GM18498 (cell line): ENCODE results near the gene MBD5.

Source experiments
- ATAC-seq: cut with Tn5 transposase; IDR thresholded peaks from one replicate; pipeline ENCODE4 v1.9.1; 2021; ENCODE audit warnings: mild to moderate bottlenecking, moderate library complexity; ENCODE audit not compliant: unreplicated experiment

Gene MBD5

GRCh38 chr2:148108385-148108784 lies 87.5 kb downstream of the MBD5 start:
- no peak for ATAC-seq

GRCh38 chr2:148110184-148110583 lies 89.3 kb downstream of the MBD5 start:
- no peak for ATAC-seq

DNA sequence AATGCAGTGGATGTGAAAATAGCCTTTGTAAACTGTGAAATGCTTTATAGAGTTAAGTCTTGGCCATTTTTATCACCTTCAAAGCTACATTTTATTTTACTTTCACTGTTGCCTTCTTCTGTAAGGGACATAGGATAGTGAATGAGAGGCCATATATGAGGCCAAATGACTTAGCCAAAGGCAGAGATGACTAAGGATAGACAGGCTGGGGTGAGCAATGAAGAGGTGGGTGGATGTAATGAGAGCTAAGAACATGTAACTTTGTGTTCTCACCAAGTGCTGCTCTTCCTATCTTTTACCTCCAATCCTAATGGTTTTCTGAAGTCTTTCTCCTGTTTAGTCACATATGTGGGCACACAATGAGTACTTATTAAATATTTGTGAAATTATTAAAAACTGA lies 101.9 kb downstream of the MBD5 start:
- ATAC-seq, result no peak

DNA sequence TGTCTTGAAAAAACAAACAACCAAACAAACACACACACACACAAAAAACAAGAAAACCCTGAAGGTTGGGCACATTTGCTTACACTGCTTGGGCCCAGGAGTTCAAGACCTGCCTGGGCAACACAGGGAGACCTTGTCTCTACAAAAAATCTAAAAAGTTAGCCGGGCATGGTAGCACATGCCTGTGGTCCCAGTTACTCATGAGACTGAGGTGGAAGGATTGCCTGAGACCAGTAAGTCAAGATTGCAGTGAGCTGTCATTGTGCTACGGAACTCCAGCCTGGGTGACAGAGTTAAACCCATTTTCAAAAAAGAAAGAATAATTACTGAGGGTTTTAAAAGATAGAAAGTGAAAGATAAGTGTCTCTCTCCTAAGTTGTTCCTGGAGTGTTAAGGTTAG lies 103.4 kb downstream of the MBD5 start:
- ATAC-seq, result no peak

GRCh38 chr2:148130581-148130980 lies 109.7 kb downstream of the MBD5 start:
- ATAC-seq, result no peak

DNA sequence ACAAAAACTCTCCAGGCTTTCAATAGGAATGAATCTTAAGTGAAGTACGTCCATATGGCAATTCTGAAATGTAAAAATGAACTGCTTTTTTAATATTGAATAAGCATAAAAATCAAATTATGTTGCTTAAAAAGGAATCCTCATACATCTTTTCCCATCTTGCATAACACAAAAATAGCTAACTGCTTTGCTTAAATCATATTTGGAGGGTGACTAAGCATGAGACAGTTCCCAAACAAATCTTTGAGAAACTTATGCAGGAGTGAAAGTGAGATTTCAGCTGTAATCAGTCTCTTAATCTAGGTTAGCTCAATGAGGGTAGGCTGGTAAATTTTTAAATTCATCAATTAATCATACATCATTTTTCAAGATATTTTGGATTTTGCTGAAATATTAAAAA lies 111.5 kb downstream of the MBD5 start:
- ATAC-seq, result no peak

GRCh38 chr2:148135705-148136104 lies 114.8 kb downstream of the MBD5 start:
- ATAC-seq, result no peak

- ATAC-seq, result no peak
These were observed 115.5 kb downstream of the MBD5 start for GRCh38 chr2:148136441-148136840.

DNA sequence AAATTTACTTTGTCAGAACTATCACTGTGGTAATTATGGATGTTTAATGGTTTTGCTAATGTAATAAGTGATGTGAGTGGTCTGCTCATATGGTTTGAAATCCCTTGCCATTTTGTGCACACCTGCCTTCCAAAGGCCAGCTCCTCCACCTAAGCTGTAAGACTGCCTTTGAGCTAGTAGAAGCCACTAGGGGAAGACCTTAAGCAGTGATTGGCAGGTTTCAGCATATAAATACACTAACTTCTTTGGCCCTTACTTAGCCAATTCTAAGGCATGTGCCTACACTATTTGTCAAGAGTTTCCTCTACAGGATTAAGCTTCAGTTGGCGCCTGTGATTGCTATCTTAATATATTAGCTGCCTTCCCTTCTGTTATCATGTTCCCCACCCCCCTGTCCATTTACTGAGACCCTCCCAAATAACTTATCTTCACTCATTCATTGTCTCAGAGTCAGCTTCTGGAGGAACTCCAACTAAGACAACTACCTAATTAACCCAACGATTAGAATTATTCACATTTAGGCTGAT lies 141.1 kb downstream of the MBD5 start:
- ATAC-seq, result no peak

- ATAC-seq, result no peak
These were observed 142.0 kb downstream of the MBD5 start for GRCh38 chr2:148162871-148163270.

DNA sequence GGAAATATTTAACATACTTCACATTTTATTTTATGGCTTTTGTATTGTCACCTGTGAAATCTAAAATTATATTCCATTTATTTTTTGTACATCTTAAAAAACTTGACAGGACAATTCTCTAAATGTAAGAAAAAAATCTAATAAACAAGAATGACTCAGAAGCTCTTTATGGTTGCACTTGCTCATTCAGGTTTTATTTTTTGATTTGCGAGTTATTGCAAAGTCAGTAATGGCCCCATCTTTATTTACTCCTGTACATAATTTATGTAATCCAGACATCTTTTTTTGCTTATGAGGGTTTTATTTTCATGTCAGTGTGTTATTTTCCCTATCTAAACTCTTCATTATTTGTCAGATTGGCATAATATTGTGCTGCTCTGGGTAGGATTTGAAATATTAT lies 145.1 kb downstream of the MBD5 start:
- no peak for ATAC-seq

DNA sequence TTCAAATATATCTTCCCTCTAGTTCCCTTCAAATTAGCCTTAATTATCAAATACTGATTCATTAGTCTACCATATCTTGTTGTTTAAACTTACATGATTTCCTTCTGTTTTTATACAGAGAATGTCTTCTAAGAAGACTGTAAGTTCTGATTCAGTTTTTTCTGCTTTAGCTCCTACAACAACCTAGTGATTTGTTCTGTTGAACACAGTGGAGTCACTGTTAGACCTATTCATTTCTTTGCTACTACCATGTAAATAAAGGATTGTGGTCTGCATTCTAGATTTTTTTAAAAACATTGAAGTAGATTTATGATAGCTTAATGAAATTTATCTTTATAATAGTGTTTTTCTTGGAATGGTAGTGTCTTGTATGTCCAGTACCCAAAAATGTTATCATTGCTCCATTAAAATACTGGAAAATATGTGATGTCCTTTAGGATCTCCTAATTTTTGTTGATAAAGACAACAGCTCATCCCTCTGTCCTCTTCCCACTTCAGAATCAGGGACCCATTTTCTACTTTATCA lies 146.4 kb downstream of the MBD5 start:
- ATAC-seq, result no peak

- no peak for ATAC-seq
These were observed 147.0 kb downstream of the MBD5 start for GRCh38 chr2:148167855-148168254.

DNA sequence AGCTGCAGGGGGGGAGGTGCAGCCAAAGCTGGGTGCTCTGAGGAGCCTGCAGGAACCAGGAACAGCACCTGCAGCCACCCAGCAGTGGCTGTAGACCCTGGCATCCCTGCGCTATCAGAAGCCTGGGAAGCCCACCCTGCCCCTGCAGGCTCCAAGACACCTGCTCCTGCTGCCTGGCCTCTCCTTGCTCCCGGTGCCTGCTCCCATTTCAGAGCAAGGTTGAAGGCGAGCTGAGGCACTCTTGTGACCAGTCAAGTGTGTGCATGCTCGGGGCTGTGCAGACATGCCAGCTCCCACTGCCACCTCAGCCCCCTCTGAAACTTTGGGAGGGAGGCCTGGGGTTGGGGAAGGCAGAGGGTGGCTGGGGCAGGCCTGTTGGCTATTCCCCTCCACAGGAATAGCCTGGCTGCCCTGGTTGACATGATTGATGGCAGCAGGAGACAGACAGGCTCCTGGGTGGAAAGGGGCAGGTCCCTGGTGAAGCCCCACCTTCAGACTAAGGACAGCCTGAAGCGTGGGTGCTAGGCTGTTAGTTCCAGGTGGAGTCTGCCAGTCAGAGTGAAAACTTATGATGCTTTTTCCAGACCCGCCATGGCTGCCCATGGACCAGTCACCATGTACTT lies 151.4 kb downstream of the MBD5 start:
- ATAC-seq, result no peak

DNA sequence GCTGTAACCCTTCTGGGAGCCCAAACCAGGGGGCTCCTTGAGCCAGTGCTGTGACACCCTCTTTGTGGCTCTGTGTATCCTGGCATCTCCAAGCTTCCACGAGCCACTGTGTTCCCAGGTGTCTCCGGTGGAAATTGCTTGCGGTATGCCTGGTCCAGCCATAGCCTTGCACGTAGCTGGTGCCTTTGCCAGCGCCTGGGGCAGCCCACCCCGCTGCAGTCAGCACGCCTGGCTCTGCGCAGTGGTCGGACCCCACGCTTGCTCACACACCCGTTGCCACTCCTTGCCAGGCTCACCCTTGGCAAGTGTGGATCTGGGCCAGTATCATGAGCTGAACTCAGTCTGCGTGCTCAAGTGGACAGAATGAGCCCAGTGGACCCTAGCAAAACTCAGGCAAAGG lies 152.3 kb downstream of the MBD5 start:
- ATAC-seq, result no peak

DNA sequence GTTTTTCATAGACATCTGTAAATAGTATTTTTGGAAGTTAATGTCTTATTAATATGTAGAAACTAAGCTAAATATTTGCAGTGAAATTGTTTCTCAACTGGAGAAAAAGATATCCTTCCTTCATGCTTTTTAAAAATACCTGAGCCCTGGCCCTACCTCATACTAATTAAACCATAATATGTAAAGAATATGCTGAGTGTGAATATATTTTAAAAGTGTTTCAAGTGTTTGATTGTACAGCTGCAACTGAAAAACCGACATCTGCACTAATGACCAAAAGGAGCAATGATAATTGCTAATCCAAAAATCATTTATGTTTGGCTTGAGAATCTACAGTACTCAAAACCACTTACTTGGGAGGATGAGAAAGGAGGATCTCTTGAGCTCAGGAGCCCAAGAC lies 156.7 kb downstream of the MBD5 start:
- no peak for ATAC-seq

- ATAC-seq, result no peak
These were observed 158.8 kb downstream of the MBD5 start for GRCh38 chr2:148179724-148180123.

DNA sequence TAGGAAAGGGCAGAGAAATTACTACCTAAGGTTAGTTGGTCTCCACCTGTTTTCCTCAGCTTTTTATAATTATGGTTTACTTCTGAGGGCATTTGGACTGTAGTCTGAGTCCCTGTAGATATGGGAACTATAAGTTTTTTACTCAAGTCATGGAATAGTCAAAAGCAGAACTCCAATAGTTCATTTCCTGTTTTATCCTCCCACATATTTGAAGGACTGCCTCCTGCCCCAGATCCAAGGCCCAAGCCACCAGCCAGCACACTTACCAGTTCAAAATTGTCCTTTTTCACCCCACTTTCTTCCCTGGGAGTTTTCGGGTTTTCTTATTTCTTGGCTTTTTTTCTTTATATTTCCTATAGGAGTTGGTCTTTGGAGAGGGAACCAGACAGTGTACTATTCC lies 164.1 kb downstream of the MBD5 start:
- ATAC-seq, result no peak

DNA sequence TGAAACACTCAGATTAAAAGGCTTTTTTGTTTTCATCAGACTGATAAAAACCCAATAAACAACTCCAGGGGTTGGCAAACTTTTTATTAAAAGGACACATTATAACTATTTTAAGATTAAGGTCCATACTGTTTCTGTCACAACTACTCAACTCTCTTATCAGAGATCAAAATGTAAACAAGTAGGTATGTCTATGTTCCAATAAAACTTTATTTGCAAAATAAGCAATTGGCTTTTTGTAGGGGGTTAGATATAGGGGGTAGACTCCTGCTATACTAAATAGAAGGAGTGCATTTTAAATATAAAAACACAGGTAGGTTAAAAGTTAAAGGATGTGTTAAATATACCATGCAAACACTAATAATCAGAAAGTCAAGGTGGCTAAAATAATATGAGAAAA lies 174.0 kb downstream of the MBD5 start:
- ATAC-seq, result no peak

DNA sequence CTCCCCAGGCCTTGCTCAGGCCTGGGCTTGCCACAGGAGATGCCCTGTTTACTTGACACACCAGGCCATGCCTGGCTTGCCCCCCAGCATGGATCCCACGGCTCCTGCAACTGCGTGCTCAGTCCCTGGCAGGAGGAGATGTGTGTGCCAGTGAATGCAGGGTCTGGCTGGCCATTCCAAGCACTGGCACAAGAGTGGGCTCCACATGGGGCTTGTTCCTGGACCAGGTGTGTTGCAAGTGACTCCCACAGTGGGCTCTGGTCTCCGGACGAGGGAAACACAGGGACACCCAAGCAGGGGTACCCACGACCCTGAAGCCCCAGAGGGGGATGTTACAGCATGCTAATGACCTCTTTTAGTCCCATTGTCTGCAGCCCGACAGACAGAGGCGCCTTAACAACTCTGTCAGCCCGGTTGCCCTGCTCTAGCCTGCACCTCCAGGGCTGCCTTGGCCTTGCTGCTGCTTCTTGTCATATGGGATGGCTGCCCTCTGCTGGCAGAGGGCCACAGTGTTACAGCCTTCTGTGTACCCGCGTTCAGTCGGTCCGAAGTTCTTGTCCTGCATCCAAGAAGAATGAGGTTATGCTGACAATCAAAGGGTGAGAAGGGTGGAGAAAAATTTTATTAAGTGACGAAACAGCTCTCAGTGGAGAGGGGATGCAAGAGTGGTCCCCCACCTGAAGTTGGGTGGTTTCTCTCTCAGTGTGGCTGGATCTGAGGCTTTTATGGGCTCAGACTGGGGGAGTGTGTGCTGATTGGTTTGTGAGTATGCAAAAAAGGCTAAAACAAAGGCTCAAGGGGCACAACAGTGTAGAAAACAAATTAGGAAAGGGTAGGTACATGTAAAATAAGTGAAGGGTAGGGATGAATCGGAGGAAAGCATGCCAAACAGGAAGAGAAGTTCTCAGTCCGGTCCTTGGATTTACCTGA lies 180.4 kb downstream of the MBD5 start:
- ATAC-seq, result peak; percentile 51

GRCh38 chr2:148202237-148202636 lies 181.3 kb downstream of the MBD5 start:
- ATAC-seq, result no peak

DNA sequence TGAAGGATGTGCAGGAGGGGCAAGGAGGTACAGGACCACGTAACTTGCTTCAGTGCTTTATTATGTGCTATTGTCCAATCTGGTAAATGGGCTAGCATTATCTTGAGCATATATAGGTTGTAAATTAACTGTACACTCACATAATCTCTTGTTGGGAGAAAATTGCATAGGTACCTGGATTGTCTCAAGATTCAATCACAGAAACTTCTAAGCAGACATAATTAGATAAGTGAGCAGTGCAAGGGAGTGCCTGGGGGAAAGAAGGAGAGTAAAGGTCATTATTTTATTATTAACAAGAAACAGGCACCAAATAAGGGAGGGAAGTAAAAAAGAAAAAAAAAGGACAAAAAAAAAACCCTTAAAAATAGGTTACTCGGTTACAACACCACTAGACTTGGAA lies 186.2 kb downstream of the MBD5 start:
- ATAC-seq, result no peak
